Breast epithelium (tissue), 4 donors: ENCODE results near the gene PPP2R3B. TPM values are rescaled to one million over a fixed set of nuclear protein-coding genes. Genes with fewer than 3 reads are reported as not detected.

Experiments
- DNase-seq, 2 donors: peaks; one replicate each; pipeline ENCODE4 v3.0.0-alpha.2; 2019; ENCODE audit warnings: low spot score in 2 of 2
- H3K27ac ChIP-seq, 2 donors: fragments of 200-600 bp; sonication (generic) in 1 of 2; one replicate each; pipeline ENCODE4 v1.5.1; 2016 to 2019; ENCODE audit warnings: mild to moderate bottlenecking in 1 of 2
- H3K27me3 ChIP-seq, 2 donors: fragments of 200-600 bp; sonication (generic) in 1 of 2; one replicate each; pipeline versions ENCODE4 v1.5.1 to v1.6.0; 2017 to 2019; ENCODE audit warnings: control low read depth in 1 of 2, mild to moderate bottlenecking in 1 of 2
- H3K36me3 ChIP-seq: fragments of 200-600 bp; one replicate; pipeline ENCODE4 v1.5.1; 2019
- H3K4me1 ChIP-seq, 2 donors: fragments of 200-600 bp; sonication (generic); one replicate each; pipeline ENCODE4 v1.5.1; 2016 to 2019; ENCODE audit warnings: control low read depth in 1 of 2
- H3K4me3 ChIP-seq, 3 donors: fragments of 200-600 bp; sonication (generic); 1 replicate in 2 of 3; 2 replicates in 1 of 3; pipeline ENCODE4 v1.5.1; 2016 to 2019; ENCODE audit warnings: mild to moderate bottlenecking in 3 of 3, moderate library complexity in 2 of 3
- H3K9me3 ChIP-seq, 2 donors: fragments of 200-600 bp; sonication (generic) in 1 of 2; one replicate each; pipeline ENCODE4 v1.5.1; 2016 to 2019; ENCODE audit warnings: control low read depth in 1 of 2
- POLR2A ChIP-seq: fragments of 450-650 bp; IDR thresholded peaks from one replicate; pipeline ENCODE4 v1.6.1; 2016; ENCODE audit warnings: antibody characterized with exemption, mild to moderate bottlenecking, moderate library complexity
- POLR2AphosphoS5 ChIP-seq, 3 donors: sonication (generic); formaldehyde crosslinking; IDR thresholded peaks; one replicate each; pipeline ENCODE4 v1.6.1; 2017; ENCODE audit warnings: antibody characterized with exemption in 3 of 3
- intact Hi-C: fragments of 100-400 bp; cut with DNase I; formaldehyde crosslinking; loops from one replicate; pipeline ENCODE4 v1.15.1; 2023; ENCODE audit warnings: low total_unique reads
- total RNA-seq, 3 donors: library from RNA; depleted of rRNA; stranded (reverse); fragments of >200 nt; gene quantifications; one replicate each; pipeline ENCODE4 v1.1.0, GENCODE V29; 2016
- TF ChIP-seq, protein P1 (sequence below), 3 donors: fragments of 450-650 bp; IDR thresholded peaks; one replicate each; pipeline ENCODE4 v1.5.1; 2016 to 2017; ENCODE audit warnings: antibody characterized with exemption in 3 of 3, mild to moderate bottlenecking in 3 of 3, moderate library complexity in 3 of 3

PPP2R3B gene
- total RNA-seq, 3 donors from 2014 or later = 10.4 to 23.3 (median 23.1) TPM

GRCh38 chrX:347351-348117 lies 39.2 kb downstream of the PPP2R3B start:
- Histone ChIP-seq H3K36me3 (no peaks in the 10 kb centered on the region), H3K4me3 (no peak overlapping the region), H3K27me3 (no peaks in the 10 kb centered on the region), H3K4me1 (no peaks in the 10 kb centered on the region), H3K27ac (no peak overlapping the region), H3K9me3 (no peaks in the 10 kb centered on the region)
- TF ChIP-seq POLR2AphosphoS5 (IDR thresholded peaks at IDR 0.05) (no peak), POLR2A (no peak)
- intact Hi-C loops = no loop called here
- no peak for DNase-seq

GRCh38 chrX:346034-346813 lies 40.5 kb downstream of the PPP2R3B start:
- TF ChIP-seq, protein P1, sequence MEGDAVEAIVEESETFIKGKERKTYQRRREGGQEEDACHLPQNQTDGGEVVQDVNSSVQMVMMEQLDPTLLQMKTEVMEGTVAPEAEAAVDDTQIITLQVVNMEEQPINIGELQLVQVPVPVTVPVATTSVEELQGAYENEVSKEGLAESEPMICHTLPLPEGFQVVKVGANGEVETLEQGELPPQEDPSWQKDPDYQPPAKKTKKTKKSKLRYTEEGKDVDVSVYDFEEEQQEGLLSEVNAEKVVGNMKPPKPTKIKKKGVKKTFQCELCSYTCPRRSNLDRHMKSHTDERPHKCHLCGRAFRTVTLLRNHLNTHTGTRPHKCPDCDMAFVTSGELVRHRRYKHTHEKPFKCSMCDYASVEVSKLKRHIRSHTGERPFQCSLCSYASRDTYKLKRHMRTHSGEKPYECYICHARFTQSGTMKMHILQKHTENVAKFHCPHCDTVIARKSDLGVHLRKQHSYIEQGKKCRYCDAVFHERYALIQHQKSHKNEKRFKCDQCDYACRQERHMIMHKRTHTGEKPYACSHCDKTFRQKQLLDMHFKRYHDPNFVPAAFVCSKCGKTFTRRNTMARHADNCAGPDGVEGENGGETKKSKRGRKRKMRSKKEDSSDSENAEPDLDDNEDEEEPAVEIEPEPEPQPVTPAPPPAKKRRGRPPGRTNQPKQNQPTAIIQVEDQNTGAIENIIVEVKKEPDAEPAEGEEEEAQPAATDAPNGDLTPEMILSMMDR (IDR thresholded peaks at IDR 0.05) = no peak
- TF ChIP-seq POLR2A (no peak), POLR2AphosphoS5 (IDR thresholded peaks at IDR 0.05) (no peak)
- Histone ChIP-seq H3K4me1 (no peaks in the 10 kb centered on the region), H3K27me3 (no peaks in the 10 kb centered on the region), H3K27ac (no peak overlapping the region), H3K36me3 (no peaks in the 10 kb centered on the region), H3K4me3 (no peak overlapping the region), H3K9me3 (no peaks in the 10 kb centered on the region)
- no peak for DNase-seq
- intact Hi-C loops = no loop called here

- Histone ChIP-seq H3K27me3 (no peaks in the 10 kb centered on the region), H3K27ac (no peak overlapping the region), H3K4me1 (no peaks in the 10 kb centered on the region), H3K36me3 (no peaks in the 10 kb centered on the region), H3K9me3 (no peaks in the 10 kb centered on the region), H3K4me3 (no peak overlapping the region)
- TF ChIP-seq POLR2A (no peak), POLR2AphosphoS5 (IDR thresholded peaks at IDR 0.05) (no peak)
- TF ChIP-seq, protein P1 (IDR thresholded peaks at IDR 0.05) = no peak
- intact Hi-C loops = no loop called here
- no peak for DNase-seq
Observed at GRCh38 chrX:345020-345925, 41.4 kb downstream of the PPP2R3B start.

DNA sequence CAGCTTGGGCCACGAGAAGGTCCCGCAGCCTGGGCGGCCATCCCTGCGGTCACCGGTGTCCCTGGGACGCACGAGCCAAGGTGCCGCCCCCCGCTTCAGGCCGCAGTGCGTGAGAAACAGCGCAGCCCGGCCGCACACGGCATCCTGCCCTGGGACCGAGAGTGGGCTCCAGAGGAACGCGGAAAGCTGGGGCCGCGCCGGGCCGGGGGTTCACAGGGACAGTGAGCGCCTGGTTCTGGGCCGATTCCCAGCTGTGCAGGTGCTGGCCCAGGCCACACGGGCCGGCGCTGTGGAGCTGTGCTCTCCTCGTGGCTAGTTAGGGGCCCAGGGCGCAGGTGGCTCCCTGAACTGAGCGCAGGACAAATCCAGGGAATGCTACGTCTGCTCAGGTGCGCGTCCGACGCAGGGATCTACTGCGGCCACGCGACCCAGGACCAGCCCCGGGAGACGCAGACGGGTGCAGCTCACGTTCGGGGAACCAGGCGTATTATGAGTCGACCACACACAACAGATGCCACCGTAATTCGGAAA lies 42.3 kb downstream of the PPP2R3B start:
- Histone ChIP-seq H3K4me1 (no peaks in the 10 kb centered on the region), H3K27me3 (no peaks in the 10 kb centered on the region), H3K9me3 (no peaks in the 10 kb centered on the region), H3K27ac (no peak overlapping the region), H3K4me3 (no peak overlapping the region), H3K36me3 (no peaks in the 10 kb centered on the region)
- no peak for DNase-seq
- TF ChIP-seq, protein P1 (IDR thresholded peaks at IDR 0.05) = no peak
- no peak for TF ChIP-seq POLR2AphosphoS5 (IDR thresholded peaks at IDR 0.05)
- TF ChIP-seq POLR2A = no peak
- intact Hi-C loops = no loop called here

DNA sequence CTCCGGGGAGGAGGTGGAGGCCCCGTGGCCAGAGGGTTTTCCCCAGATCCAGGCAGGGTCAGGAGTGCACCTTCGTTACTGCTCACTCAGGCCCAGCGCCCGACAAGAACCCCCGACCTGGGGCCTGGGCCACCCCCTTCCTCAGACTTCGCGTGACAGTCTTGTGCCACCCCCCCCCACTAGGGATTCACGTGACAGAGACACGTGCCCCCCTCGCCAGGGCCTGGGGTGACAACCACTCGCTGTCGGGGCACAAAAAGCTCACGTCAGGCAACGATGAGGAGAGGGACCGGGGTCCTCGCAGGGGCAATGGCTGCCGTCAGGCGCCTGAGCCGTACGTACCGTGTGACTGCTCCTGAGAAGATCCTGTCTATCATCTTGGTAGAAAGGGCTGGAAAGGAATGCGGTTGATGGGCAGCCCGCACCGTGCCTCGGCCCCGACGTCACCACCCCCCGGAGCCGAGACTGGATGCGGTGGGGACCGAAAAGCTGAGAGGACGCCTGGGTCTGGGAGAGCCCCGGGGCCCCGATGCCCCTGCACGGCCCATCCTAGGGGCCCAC lies 45.1 kb downstream of the PPP2R3B start:
- H3K9me3 ChIP-seq = no peaks in the 10 kb centered on the region
- no peak for TF ChIP-seq POLR2A
- no peak for TF ChIP-seq POLR2AphosphoS5 (IDR thresholded peaks at IDR 0.05)
- TF ChIP-seq, protein P1 (IDR thresholded peaks at IDR 0.05) = no peak
- no peaks in the 10 kb centered on the region for H3K27me3 ChIP-seq
- intact Hi-C loops = no loop called here
- no peaks in the 10 kb centered on the region for H3K36me3 ChIP-seq
- DNase-seq = no peak
- H3K4me3 ChIP-seq = no peak overlapping the region
- H3K27ac ChIP-seq = no peak overlapping the region
- no peaks in the 10 kb centered on the region for H3K4me1 ChIP-seq
